ENCODE data around the gene ATP5F1E. TPM values are rescaled to one million over a fixed set of nuclear protein-coding genes. Genes with fewer than 3 reads are reported as not detected.
A peak's percentile ranks its signal among the peaks of the same experiment; 100 is the strongest.

The ATP5F1E gene
- total RNA-seq, 1 experiment from 2014 or later: 52.7 TPM

DNA sequence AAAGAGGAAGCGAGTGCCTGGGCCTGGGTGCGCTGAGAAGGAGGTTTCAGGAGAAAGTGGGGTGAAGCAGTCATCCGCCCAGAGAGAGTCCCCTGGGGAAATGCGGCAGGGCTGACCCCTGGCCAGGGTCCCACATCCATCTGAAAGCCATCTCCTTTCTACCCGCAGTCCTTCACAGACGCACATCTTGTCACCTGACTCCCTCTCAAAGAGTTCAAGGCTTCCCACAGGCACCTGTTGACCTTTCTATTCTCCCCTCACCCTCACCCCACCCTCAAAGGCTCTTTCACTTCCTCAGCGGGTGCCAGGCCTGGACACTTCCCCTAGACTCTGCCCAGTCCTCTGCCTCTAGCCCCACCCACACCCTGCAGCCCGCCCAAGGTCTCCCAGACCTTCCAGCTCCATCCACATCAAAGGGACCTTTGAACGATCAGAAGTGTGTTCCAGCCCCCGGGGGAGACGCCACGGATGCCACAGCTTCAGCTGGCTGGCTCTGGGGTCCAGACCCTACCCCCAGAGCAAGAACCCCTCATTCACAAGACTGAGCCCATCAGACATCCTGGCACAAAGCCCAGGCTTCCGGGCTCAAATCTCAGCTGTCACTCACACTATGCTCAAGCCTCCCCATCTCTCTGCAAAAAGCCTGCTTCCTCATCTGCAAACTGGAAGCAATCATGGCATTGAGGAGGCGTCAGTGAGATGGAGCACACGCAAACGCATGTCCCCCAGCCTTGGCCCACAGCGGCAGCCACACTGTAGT is 27.2 kb downstream of the ATP5F1E start:
- no peak overlapping the region for H2BK12ac ChIP-seq (ENCODE audit: insufficient read length, low read depth, low read length)
- H3K4me1 ChIP-seq (ENCODE audit: insufficient read depth, low read length): no peaks in the 10 kb centered on the region
- no peak overlapping the region for H3K56ac ChIP-seq (ENCODE audit: insufficient read length, low read depth, low read length)
- Mint-ChIP-seq H3K27me3 (ENCODE audit: low read depth) (peaks cover 23% of the 10 kb centered on the region), H3K36me3 (ENCODE audit: insufficient read depth in 1 of 3, low read depth in 3 of 3) (peaks cover 0 to 16% (median 14%) of the 10 kb centered on the region in 3 experiments; a peak in 4 of 7 replicates), H3K9me3 (no peaks in the 10 kb centered on the region), H3K4me3 (peak overlapping the region in 1 of 2 experiments; percentile 46; a peak in 1 of 5 replicates), H3K27ac (no peak overlapping the region), H3K4me1 (peaks cover 13 to 14% of the 10 kb centered on the region in 2 experiments)
- no peak overlapping the region for H4K91ac ChIP-seq (ENCODE audit: insufficient read length, low read depth, low read length)
- no peak overlapping the region for H3K9ac ChIP-seq (ENCODE audit: extremely low read depth, insufficient read length, low read length)
- TF ChIP-seq, protein P1, sequence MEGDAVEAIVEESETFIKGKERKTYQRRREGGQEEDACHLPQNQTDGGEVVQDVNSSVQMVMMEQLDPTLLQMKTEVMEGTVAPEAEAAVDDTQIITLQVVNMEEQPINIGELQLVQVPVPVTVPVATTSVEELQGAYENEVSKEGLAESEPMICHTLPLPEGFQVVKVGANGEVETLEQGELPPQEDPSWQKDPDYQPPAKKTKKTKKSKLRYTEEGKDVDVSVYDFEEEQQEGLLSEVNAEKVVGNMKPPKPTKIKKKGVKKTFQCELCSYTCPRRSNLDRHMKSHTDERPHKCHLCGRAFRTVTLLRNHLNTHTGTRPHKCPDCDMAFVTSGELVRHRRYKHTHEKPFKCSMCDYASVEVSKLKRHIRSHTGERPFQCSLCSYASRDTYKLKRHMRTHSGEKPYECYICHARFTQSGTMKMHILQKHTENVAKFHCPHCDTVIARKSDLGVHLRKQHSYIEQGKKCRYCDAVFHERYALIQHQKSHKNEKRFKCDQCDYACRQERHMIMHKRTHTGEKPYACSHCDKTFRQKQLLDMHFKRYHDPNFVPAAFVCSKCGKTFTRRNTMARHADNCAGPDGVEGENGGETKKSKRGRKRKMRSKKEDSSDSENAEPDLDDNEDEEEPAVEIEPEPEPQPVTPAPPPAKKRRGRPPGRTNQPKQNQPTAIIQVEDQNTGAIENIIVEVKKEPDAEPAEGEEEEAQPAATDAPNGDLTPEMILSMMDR (conservative IDR thresholded peaks at IDR 0.05): no peak
- H3K14ac ChIP-seq (ENCODE audit: insufficient read depth, low read length): no peak overlapping the region; the same call in 1 of the 2 replicates
- H3K18ac ChIP-seq (ENCODE audit: insufficient read length, low read depth, low read length): no peak overlapping the region
- no peaks in the 10 kb centered on the region for H3K9me3 ChIP-seq (ENCODE audit: control insufficient read depth, low read depth, low read length)
- H2BK5ac ChIP-seq (ENCODE audit: insufficient read length, low read length): no peak overlapping the region
- no peaks in the 10 kb centered on the region for H3K79me2 ChIP-seq (ENCODE audit: insufficient read depth, low read length)
- H2AFZ ChIP-seq (ENCODE audit: low read length): no peak overlapping the region
- H3K27ac ChIP-seq (ENCODE audit: insufficient read length, low read depth, low read length): no peak overlapping the region
- H3K79me1 ChIP-seq (ENCODE audit: insufficient read depth, low read depth, low read length, poor library complexity, severe bottlenecking): no peaks in the 10 kb centered on the region
- no peak overlapping the region for H4K5ac ChIP-seq (ENCODE audit: insufficient read length, low read depth, low read length)
- no peak overlapping the region for H2BK120ac ChIP-seq (ENCODE audit: low read depth, low read length, poor library complexity, severe bottlenecking)
- DNase-seq: no peak
- WGBS (ENCODE audit: extremely low coverage, insufficient read length, low lambda C conversion rate): no CpG with 5 or more reads among the region's 17 CpGs
- H2AK5ac ChIP-seq (ENCODE audit: insufficient read length, low read length): no peak overlapping the region
- H3K4me2 ChIP-seq (ENCODE audit: insufficient read depth, insufficient read length, low read length): no peak overlapping the region
- no peak overlapping the region for H2BK15ac ChIP-seq (ENCODE audit: low read depth, low read length)
- H3K27me3 ChIP-seq (ENCODE audit: insufficient read depth, low read length): no peaks in the 10 kb centered on the region
- no peak overlapping the region for H3K23ac ChIP-seq (ENCODE audit: insufficient read length, low read depth, low read length)
- H2BK20ac ChIP-seq (ENCODE audit: low read depth, low read length, poor library complexity, severe bottlenecking): no peak overlapping the region
- H4K20me1 ChIP-seq (ENCODE audit: control insufficient read depth, insufficient read depth, insufficient read length): no peaks in the 10 kb centered on the region
- H4K8ac ChIP-seq (replicated peaks; ENCODE audit: insufficient read length, low read depth, low read length): no peak overlapping the region
- no peak overlapping the region for H3K4ac ChIP-seq (ENCODE audit: low read depth, low read length)
- no peak overlapping the region for H3T11ph ChIP-seq (ENCODE audit: low read length)
- H3K23me2 ChIP-seq (ENCODE audit: insufficient read length, low read depth, low read length, poor library complexity, severe bottlenecking): peaks cover 3% of the 10 kb centered on the region
